HEK293T (cell line): ENCODE results near the gene URM1.

Source experiments
- CTCF ChIA-PET: fragments of 350-600 bp; formaldehyde crosslinking; extraction: SDS; loops from one replicate; lab custom pipeline; 2021; ENCODE audit warnings: antibody characterized with exemption, inconsistent platforms; lab: Yijun Ruan, JAX
- POLR2A ChIA-PET: fragments of 350-600 bp; formaldehyde crosslinking; extraction: SDS; loops from one replicate; lab custom pipeline; 2020; ENCODE audit warnings: antibody characterized with exemption, inconsistent platforms; lab: Yijun Ruan, JAX
- DNase-seq: peaks from one replicate; pipeline ENCODE4 v3.0.0; 2012; ENCODE audit warnings: mixed read lengths; ENCODE audit errors: extremely low spot score
- ARNT ChIP-seq: fragments of 450-650 bp; IDR thresholded peaks from 2 replicates; pipeline ENCODE4 v1.6.1; 2017; ENCODE audit warnings: mild to moderate bottlenecking
- ELF4 ChIP-seq: fragments of 450-650 bp; IDR thresholded peaks from 2 replicates; pipeline ENCODE4 v1.6.1; 2017; ENCODE audit warnings: antibody characterized with exemption
- FOXM1 ChIP-seq: fragments of 450-650 bp; IDR thresholded peaks from 2 replicates; pipeline ENCODE4 v1.6.1; 2017; ENCODE audit warnings: mild to moderate bottlenecking, borderline replicate concordance
- HDGF ChIP-seq: fragments of 450-650 bp; IDR thresholded peaks from 2 replicates; pipeline ENCODE4 v1.6.1; 2017; ENCODE audit warnings: antibody characterized with exemption, borderline replicate concordance
- L3MBTL2 ChIP-seq: fragments of 450-650 bp; conservative IDR thresholded peaks from 2 replicates; pipeline ENCODE4 v1.6.1; 2016; ENCODE audit warnings: mild to moderate bottlenecking
- LEF1 ChIP-seq: fragments of 450-650 bp; IDR thresholded peaks from 2 replicates; pipeline ENCODE4 v1.6.1; 2017; ENCODE audit warnings: mild to moderate bottlenecking, borderline replicate concordance
- NFRKB ChIP-seq: fragments of 450-650 bp; IDR thresholded peaks from 2 replicates; pipeline ENCODE4 v1.6.1; 2016; ENCODE audit warnings: mild to moderate bottlenecking, moderate library complexity
- PKNOX1 ChIP-seq: fragments of 450-650 bp; IDR thresholded peaks from 2 replicates; pipeline ENCODE4 v1.6.1; 2016
- SP1 ChIP-seq: fragments of 450-650 bp; IDR thresholded peaks from 2 replicates; pipeline ENCODE4 v1.6.1; 2017
- SUZ12 ChIP-seq: fragments of 450-650 bp; IDR thresholded peaks from 2 replicates; pipeline ENCODE4 v1.6.1; 2016; ENCODE audit warnings: mild to moderate bottlenecking
- TARDBP ChIP-seq: fragments of 450-650 bp; IDR thresholded peaks from 2 replicates; pipeline ENCODE4 v1.6.1; 2016
- ZNF384 ChIP-seq: fragments of 450-650 bp; IDR thresholded peaks from 2 replicates; pipeline ENCODE4 v1.6.1; 2016

URM1 gene

GRCh38 chr9:128438343-128439109 lies 67.4 kb downstream of the URM1 start:
- POLR2A ChIA-PET: no interaction called here
- CTCF ChIA-PET: interaction anchor here (0.6 to 1.1 kb wide), 11 partner anchors 15 to 346 kb away, joined by 3 to 4 read pairs (median 3); partner anchors contain the start of gene CERCAM
- DNase-seq: peak; percentile 89
- TF ChIP-seq HDGF: no peak

- no peak for TF ChIP-seq SP1
- TF ChIP-seq FOXM1: no peak
- TF ChIP-seq L3MBTL2: no peak
- no peak for TF ChIP-seq ZNF384
- TF ChIP-seq ARNT: no peak
- no peak for TF ChIP-seq TARDBP
- TF ChIP-seq HDGF: no peak
- no peak for TF ChIP-seq SUZ12
- TF ChIP-seq ELF4: no peak
- TF ChIP-seq PKNOX1: no peak
- no peak for TF ChIP-seq LEF1
- no peak for TF ChIP-seq NFRKB
- ChIA-PET POLR2A (no interaction called here), CTCF (interaction anchor here (0.6 to 1.1 kb wide), 7 partner anchors 16 to 237 kb away, joined by 3 to 4 read pairs (median 3); partner anchors contain the start of gene CERCAM)
- no peak for DNase-seq
Measured at GRCh38 chr9:128439273-128439672, 68.1 kb downstream of the URM1 start.
